ENCODE measurements around the gene PROM2. TPM values are rescaled to one million over a fixed set of nuclear protein-coding genes. Genes with fewer than 3 reads are reported as not detected.
A peak's percentile ranks its signal among the peaks of the same experiment; 100 is the strongest.
"Not testable (repeated sequence)": the region's sequence is repeated elsewhere in the genome, so short reads cannot be mapped to it uniquely, and the experiment has no call there.

The PROM2 gene
- total RNA-seq, 2 donors from 2014 or later, result 0.86 to 1.9 TPM

DNA sequence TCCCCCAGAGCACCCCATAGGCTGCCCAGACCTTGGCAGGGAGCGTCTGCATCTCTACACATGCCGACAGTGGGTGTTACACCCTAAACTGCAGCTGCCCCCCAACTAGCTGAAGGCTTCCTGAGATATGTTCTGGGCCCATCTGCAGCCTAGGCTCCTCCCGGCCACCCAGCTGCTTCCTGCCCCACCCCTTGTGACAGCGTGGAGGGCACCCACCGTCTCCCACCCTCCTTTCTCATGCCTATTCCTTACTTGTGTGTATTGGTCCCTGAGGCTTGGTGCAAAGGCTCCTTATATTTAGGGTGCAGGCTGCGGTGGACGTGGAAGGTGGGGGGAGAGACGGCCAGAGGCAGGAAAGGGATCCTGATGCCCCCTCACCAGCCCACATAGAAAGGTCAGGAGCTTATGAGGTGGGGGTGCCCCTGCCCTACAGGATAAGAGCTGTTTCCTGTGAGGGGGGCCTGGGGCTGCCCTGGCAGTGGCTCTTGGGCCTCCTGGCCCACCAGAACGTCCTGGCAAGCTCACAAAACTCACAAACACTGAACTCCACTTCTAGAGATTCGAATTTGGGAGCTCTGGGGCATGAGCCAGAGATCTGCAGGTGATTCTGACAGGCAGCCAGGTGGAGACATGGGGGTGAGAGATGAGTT is 7.3 kb upstream of the PROM2 start:
- DNase-seq (ENCODE audit: low spot score in 2 of 2), result peak in 1 of 2 donors; percentile 34
- ATAC-seq, result no peak
- H3K9me3 Mint-ChIP-seq, result no peaks in the 10 kb centered on the region
- no peaks in the 10 kb centered on the region for H3K36me3 Mint-ChIP-seq
- peak overlapping the region in 1 of 2 donors; percentile 18 for H3K27ac Mint-ChIP-seq

DNA sequence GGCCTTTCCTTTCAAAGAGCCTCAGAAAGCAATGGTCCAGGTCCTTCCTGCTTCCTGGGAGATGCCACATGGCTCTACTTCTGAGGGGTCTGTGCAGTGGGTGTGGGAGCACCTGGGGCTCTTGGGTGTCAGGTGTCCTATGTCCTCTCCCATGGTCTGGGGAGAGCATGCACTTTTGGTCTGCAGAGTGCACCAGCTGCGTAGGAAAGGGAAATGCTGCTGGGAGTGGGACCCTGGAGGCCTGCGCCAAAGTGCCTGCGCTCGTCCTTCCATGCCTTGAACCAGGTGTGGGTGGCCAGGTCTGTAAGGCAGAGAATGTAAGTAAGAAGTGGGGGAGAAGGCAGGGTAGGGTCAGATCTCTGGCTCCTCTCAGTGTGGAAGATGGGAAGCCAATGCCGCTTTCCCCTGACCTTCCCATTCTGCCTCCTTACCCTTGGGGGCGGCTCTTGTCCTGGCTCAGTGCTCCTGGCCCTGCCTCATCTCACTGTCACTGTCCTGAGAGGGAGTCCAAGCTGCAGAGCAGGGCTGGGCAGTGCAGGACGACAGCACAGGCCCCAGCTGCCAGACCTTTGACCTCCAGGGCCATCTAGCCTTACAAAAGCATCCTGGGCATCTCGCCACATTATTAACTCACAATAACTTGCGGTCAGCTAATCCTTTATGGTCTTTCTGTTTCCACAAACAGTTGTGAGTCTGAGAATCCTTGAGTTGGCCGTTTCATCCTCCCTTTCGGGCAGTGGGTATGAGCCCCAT is 6.6 kb upstream of the PROM2 start:
- ATAC-seq, result no peak
- peak in 1 of 2 donors; percentile 11 for DNase-seq (ENCODE audit: low spot score in 2 of 2)
- Mint-ChIP-seq H3K9me3 (no peaks in the 10 kb centered on the region), H3K36me3 (no peaks in the 10 kb centered on the region), H3K27ac (no peak overlapping the region)

DNA sequence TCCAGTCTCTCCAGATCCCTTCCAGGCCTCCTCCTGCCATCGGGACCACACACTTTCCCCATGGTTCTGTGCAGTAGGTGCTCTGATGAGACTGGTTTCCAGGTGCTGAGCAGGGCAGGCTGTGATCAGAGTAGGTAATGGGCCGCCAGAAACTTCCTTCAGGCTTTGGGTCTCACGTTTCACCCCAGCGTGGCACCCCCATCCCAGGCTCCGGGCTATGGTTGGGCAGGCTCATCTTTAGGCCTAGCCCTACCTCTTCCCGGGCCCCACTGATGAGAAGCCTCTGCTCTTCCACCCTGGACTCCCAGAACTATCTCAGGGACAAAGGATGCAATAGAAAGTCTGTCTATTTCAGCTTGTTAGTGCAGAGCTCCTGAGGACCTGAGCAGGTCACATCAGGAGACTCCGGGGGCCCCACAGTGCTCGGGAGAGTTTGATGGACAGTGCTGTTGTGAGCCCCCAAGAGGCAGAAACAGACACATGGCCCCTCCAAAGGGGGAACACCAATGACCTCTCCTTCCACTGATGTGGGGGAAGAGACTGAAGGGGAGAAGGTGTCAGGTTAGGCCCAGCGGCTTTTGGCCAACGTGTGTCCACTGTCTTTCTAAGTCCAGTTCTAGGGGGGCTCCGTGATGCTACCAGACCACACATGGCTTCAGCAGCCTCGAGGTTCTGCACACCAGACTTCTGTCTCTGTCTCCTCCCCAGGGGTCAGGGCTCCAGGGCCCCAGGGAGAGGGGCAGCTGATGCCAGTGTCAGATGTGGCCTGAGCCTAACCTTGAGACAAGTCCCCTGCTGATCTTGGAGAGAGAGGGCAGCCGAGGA is 5.8 kb upstream of the PROM2 start:
- Mint-ChIP-seq H3K27ac (no peak overlapping the region), H3K9me3 (no peaks in the 10 kb centered on the region), H3K36me3 (no peaks in the 10 kb centered on the region)
- peak in 1 of 2 donors; percentile 39 for DNase-seq (ENCODE audit: low spot score in 2 of 2)
- no peak for ATAC-seq

DNA sequence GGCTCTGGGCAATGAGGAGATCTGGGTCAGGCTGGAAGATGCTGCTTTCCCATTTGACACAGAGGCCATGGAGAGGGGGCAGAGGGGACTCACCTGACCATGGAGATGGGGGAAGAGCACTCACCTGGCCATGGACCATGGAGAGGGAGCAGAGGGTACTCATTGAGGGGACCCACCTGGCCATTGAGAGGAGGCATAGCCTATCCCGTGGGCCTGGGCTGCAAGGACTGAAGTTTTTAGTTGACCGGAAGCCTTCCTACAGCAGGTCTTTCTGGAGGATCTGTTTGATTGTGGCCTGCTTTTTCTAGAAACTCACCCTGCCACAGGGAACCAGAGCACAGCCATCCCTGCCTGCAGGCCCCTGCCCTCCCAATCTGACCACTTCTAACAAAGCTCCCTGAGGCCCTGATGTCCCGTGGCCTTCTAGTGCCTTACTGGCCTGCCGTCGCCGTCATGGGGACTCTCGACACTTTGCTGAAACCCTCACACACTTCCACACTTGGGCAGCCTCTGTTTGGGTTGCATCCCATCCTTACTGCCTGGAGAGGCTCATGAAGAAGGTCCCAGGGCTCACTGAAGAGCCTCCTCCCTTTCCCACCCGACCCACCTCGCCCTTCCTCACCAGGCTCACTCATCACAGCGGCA is 5.1 kb upstream of the PROM2 start:
- no peaks in the 10 kb centered on the region for H3K9me3 Mint-ChIP-seq
- no peak for ATAC-seq
- DNase-seq (ENCODE audit: low spot score in 2 of 2), result peak in 1 of 2 donors; percentile 25
- H3K36me3 Mint-ChIP-seq, result no peaks in the 10 kb centered on the region
- H3K27ac Mint-ChIP-seq, result no peak overlapping the region

DNA sequence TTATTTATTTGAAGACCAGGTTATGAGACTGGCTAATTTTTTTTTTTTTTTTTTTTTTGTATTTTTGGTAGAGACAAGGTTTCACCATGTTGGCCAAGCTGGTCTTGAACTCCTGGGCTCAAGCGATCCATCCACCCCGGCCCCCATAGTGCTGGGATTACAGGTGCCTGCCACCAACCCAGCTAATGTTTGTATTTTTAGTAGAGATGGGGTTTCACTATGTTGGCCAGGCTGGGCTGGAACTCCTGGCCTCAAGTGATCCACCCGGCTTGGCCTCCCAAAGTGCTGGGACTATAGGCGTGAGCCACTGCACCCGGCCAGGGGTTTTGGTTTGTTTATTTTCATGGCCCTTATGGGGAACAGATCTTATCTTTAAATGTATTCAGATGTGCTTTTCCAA is 4.5 kb upstream of the PROM2 start:
- H3K9me3 Mint-ChIP-seq; ATAC-seq; H3K27ac Mint-ChIP-seq; DNase-seq (ENCODE audit: low spot score in 2 of 2); H3K36me3 Mint-ChIP-seq: not testable (repeated sequence)

- DNase-seq (ENCODE audit: low spot score in 2 of 2) (peak in 1 of 2 donors; percentile 6), ATAC-seq (no peak)
- no peaks in the 10 kb centered on the region for H3K9me3 Mint-ChIP-seq
- no peaks in the 10 kb centered on the region for H3K36me3 Mint-ChIP-seq
- H3K27ac Mint-ChIP-seq, result no peak overlapping the region
Observed at GRCh38 chr2:95270541-95271081, 3.6 kb upstream of the PROM2 start.

- no peak overlapping the region for H3K27ac Mint-ChIP-seq
- H3K36me3 Mint-ChIP-seq, result no peaks in the 10 kb centered on the region
- ATAC-seq, result no peak
- DNase-seq (ENCODE audit: low spot score in 2 of 2), result peak in 1 of 2 donors; percentile 26
- no peaks in the 10 kb centered on the region for H3K9me3 Mint-ChIP-seq
Observed at GRCh38 chr2:95271381-95271971, 2.8 kb upstream of the PROM2 start.

- peak in 1 of 2 donors; percentile 9 for DNase-seq (ENCODE audit: low spot score in 2 of 2)
- no peak for ATAC-seq
- no peaks in the 10 kb centered on the region for H3K36me3 Mint-ChIP-seq
Observed at GRCh38 chr2:95272299-95272751, 1.9 kb upstream of the PROM2 start.

GRCh38 chr2:95272781-95273180 is 1.5 kb upstream of the PROM2 start:
- DNase-seq (ENCODE audit: low spot score in 2 of 2) (peak in 1 of 2 donors; percentile 9), ATAC-seq (no peak)
- Mint-ChIP-seq H3K36me3 (no peaks in the 10 kb centered on the region), H3K27ac (peak overlapping the region in 1 of 2 donors; percentile 68), H3K9me3 (no peaks in the 10 kb centered on the region)

More at GRCh38 chr2:95272299-95272751, 1.9 kb upstream of the PROM2 start:
- Mint-ChIP-seq H3K27ac (no peak overlapping the region), H3K9me3 (no peaks in the 10 kb centered on the region)

DNA sequence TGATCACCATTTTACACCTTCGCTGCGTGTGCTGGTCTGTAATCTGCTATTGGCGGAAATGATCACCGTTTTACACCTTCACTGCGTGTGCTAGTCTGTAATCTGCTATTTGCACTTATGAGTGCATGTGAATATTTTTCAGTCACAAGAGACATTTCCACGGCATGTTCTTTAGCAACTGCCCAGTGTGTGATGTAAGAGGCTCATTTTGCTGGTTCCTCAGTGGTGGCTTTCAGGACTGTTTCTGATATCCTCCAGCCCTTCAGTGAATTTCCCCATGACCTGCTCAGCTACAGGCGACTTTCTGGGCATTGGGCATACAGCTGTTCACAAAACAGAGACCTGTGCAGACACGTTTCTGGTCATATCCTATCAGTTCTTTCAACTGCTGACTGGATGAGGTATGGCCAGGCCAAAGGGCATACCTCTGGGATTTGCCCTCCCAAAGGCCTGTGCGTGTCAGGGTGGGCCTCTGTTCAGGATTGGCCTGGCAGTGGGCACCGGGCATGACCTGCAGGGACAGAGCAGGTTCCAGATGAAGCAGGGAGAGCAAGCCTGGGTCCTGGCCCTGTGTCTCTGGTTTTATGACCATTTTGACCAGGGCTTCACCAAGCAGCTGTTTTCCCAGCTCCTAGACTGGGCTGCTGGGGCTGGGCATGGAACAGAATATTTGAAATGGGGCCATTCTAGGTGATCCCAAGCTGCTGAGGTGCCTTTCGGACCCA is 521 bp upstream of the PROM2 start:
- no peaks in the 10 kb centered on the region for H3K9me3 Mint-ChIP-seq
- no peak overlapping the region for H3K27ac Mint-ChIP-seq
- H3K36me3 Mint-ChIP-seq, result no peaks in the 10 kb centered on the region
- ATAC-seq (no peak), DNase-seq (ENCODE audit: low spot score in 2 of 2) (peak in 1 of 2 donors; percentile 16)

GRCh38 chr2:95275151-95275515 is 884 bp downstream of the PROM2 start:
- Mint-ChIP-seq H3K27ac (no peak overlapping the region), H3K36me3 (no peaks in the 10 kb centered on the region), H3K9me3 (no peaks in the 10 kb centered on the region)
- ATAC-seq (no peak), DNase-seq (ENCODE audit: low spot score in 2 of 2) (peak in 1 of 2 donors; percentile 47)

- Mint-ChIP-seq H3K36me3 (no peaks in the 10 kb centered on the region), H3K27ac (no peak overlapping the region), H3K9me3 (no peaks in the 10 kb centered on the region)
- ATAC-seq (no peak), DNase-seq (ENCODE audit: low spot score in 2 of 2) (no peak)
Observed at GRCh38 chr2:95275601-95276243, 1.5 kb downstream of the PROM2 start.

DNA sequence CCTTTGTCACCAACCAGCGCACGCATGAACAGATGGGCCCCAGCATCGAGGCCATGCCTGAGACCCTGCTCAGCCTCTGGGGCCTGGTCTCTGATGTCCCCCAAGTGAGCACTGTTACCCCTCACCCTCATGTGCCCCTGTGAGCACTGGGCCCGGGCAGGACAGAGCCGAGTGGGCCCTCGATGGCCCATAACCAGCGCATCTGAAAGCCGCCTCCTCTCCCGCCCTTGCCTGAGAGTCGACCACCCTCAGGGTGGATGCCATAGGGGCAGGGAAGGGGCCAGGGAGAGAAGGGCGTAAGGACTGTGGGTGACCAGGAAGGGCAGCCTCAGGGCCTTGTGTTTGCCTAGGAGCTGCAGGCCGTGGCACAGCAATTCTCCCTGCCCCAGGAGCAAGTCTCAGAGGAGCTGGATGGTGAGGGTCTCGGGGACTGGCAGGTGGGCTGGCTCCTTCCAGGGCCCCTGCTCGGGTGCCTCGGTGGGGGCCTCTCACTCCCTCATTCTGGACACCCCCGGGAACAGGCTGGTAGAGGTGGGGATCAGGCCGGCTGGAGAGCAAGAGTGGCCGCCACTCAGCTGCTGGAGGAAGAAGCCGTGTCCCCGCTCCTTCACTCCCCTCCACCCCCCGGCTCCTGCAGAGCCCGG is 2.1 kb downstream of the PROM2 start:
- Mint-ChIP-seq H3K9me3 (no peaks in the 10 kb centered on the region), H3K36me3 (no peaks in the 10 kb centered on the region), H3K27ac (no peak overlapping the region)
- DNase-seq (ENCODE audit: low spot score in 2 of 2), result no peak
- no peak for ATAC-seq

DNA sequence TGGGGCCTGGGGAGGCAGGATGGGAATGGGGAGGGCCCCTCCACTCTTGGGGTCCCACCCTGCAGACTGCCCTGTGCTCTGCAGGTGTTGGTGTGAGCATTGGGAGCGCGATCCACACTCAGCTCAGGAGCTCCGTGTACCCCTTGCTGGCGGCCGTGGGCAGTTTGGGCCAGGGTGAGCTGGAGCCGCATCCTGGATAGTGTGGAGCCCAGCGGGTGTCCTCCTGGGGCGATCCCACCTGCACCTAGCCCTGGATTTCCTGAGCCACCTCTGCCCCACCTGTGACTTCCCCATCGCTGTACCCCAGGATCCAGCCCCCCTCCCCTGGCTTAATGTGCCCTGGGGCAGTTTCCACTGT is 2.6 kb downstream of the PROM2 start:
- Mint-ChIP-seq H3K27ac (no peak overlapping the region), H3K36me3 (no peaks in the 10 kb centered on the region), H3K9me3 (no peaks in the 10 kb centered on the region)
- DNase-seq (ENCODE audit: low spot score in 2 of 2) (no peak), ATAC-seq (no peak)

Data from activated naive CD4-positive, alpha-beta T cell treated with anti-CD3 and anti-CD28 coated beads, Interleukin-2, amount 50 U/mL, for 72 hours (primary cell).